HG02938 (cell line): ENCODE results near the gene MSI2.

ENCODE experiments used
- ATAC-seq: cut with Tn5 transposase; IDR thresholded peaks from one replicate; pipeline ENCODE4 v1.9.1; 2021; ENCODE audit warnings: mild to moderate bottlenecking, moderate library complexity; ENCODE audit not compliant: unreplicated experiment

The MSI2 gene

GRCh38 chr17:57622683-57623433 is 366.5 kb downstream of the MSI2 start:
- ATAC-seq: peak; percentile 77

GRCh38 chr17:57623620-57624019 is 367.3 kb downstream of the MSI2 start:
- ATAC-seq: peak; percentile 26

GRCh38 chr17:57624386-57624785 is 368.1 kb downstream of the MSI2 start:
- no peak for ATAC-seq

- ATAC-seq: no peak
Observed at GRCh38 chr17:57625511-57625910, 369.2 kb downstream of the MSI2 start.

GRCh38 chr17:57625957-57626356 is 369.6 kb downstream of the MSI2 start:
- no peak for ATAC-seq

GRCh38 chr17:57626520-57627210 is 370.3 kb downstream of the MSI2 start:
- no peak for ATAC-seq

- no peak for ATAC-seq
Observed at GRCh38 chr17:57627591-57627990, 371.3 kb downstream of the MSI2 start.

GRCh38 chr17:57628421-57628820 is 372.1 kb downstream of the MSI2 start:
- no peak for ATAC-seq

- ATAC-seq: peak; percentile 74
Observed at GRCh38 chr17:57629470-57629869, 373.1 kb downstream of the MSI2 start.

- no peak for ATAC-seq
Observed at GRCh38 chr17:57629886-57630285, 373.6 kb downstream of the MSI2 start.

- ATAC-seq: no peak
Observed at GRCh38 chr17:57630736-57631135, 374.4 kb downstream of the MSI2 start.

GRCh38 chr17:57631871-57632270 is 375.5 kb downstream of the MSI2 start:
- no peak for ATAC-seq

- no peak for ATAC-seq
Observed at GRCh38 chr17:57632294-57632693, 376.0 kb downstream of the MSI2 start.

GRCh38 chr17:57633236-57633635 is 376.9 kb downstream of the MSI2 start:
- no peak for ATAC-seq

- no peak for ATAC-seq
Observed at GRCh38 chr17:57634713-57635465, 378.6 kb downstream of the MSI2 start.

GRCh38 chr17:57636274-57636673 is 380.0 kb downstream of the MSI2 start:
- no peak for ATAC-seq

- no peak for ATAC-seq
Observed at GRCh38 chr17:57636985-57637665, 380.8 kb downstream of the MSI2 start.

- no peak for ATAC-seq
Observed at GRCh38 chr17:57637666-57638010, 381.3 kb downstream of the MSI2 start.

- ATAC-seq: no peak
Observed at GRCh38 chr17:57638284-57638683, 382.0 kb downstream of the MSI2 start.

- ATAC-seq: no peak
Observed at GRCh38 chr17:57639381-57639780, 383.1 kb downstream of the MSI2 start.

- ATAC-seq: no peak
Observed at GRCh38 chr17:57640079-57640478, 383.8 kb downstream of the MSI2 start.
